GM13976 (cell line): Measurements from ENCODE around the gene FBLN2.
"Not testable (repeated sequence)": the region's sequence is repeated elsewhere in the genome, so short reads cannot be mapped to it uniquely, and the experiment has no call there.

Experiments
- DNase-seq: peaks from one replicate; pipeline ENCODE4 v3.0.0; 2012; ENCODE audit warnings: low spot score
- in situ Hi-C: fragments of 300-500 bp; cut with MboI; formaldehyde crosslinking; loops from one replicate; pipeline ENCODE4 v1.12.0; 2022; ENCODE audit warnings: low sequenced_read_pairs, mixed read lengths, inconsistent platforms; ENCODE audit not compliant: unreplicated experiment
- TF ChIP-seq, protein P1 (sequence below): IDR thresholded peaks from 2 replicates; pipeline ENCODE4 v1.5.1; 2012; ENCODE audit warnings: borderline replicate concordance, mild to moderate bottlenecking; ENCODE audit not compliant: insufficient read depth; ENCODE audit errors: extremely low read depth, missing control alignments, control extremely low read depth

The FBLN2 gene

DNA sequence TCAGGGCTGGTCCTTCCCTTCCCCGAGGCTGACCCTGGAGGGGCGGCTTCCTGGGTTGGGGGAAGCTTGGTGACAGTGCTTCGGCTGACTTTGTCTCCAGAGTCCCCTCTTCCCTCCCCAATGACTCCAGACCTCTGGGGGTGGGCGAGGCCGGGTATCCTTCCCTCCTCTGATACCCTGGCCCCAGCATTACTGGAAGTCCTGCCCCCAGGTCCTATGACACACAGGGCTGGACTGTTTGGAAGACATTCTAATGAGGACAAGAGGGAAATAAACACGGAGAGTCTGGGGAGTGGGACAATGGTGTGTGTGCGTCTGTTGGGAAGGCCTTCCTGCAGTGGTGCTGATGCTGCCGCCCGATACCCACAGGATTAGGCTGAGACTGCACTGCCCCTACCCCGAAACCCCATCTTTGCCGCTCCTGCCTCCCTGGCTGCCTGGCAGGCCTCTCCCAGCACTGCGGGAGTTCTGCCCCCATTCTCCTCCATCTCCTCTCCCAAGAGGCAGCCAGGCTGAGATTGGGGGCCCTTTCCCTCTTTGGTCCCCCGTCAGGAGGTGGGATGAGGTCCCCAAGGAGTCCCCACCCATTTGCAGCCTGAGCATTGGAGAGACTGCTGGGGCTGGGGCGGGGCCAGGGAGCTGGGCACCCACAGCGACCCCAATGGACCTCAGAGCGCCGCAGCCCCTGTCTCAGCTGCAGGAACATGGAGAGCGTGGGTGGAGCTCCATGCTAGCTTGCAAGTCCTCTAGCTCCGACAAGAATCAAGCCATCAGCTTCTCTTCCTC is 29.7 kb upstream of the FBLN2 start:
- TF ChIP-seq, protein P1, sequence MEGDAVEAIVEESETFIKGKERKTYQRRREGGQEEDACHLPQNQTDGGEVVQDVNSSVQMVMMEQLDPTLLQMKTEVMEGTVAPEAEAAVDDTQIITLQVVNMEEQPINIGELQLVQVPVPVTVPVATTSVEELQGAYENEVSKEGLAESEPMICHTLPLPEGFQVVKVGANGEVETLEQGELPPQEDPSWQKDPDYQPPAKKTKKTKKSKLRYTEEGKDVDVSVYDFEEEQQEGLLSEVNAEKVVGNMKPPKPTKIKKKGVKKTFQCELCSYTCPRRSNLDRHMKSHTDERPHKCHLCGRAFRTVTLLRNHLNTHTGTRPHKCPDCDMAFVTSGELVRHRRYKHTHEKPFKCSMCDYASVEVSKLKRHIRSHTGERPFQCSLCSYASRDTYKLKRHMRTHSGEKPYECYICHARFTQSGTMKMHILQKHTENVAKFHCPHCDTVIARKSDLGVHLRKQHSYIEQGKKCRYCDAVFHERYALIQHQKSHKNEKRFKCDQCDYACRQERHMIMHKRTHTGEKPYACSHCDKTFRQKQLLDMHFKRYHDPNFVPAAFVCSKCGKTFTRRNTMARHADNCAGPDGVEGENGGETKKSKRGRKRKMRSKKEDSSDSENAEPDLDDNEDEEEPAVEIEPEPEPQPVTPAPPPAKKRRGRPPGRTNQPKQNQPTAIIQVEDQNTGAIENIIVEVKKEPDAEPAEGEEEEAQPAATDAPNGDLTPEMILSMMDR, result no peak
- no peak for DNase-seq
- in situ Hi-C loops, result no loop called here

DNA sequence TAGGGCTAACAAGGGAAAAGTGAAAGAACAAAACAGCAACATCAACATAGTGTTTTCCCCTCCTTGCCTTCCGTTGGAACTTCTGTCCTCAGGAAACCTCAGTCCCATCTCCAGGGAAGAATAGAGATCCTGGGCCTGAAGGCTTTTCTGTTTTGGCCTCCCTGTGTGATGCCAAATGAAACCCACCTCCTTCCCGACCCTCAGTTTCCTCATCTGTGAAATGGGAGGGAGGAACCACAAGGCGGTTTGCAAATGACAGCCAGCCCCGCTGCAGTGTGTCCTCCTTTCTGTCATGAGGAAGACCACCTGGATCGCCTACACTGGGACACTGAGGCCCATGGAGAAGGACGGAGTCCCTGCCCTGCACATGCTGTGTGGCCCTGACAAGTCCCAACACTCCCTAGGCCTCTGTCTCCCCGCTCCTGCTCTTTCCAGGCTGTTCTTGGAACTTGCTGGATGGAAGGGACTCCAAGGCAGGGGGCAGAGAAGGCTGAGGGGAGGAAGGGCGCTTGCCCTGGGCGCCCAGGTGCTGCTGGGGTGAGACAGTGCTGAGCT is 28.5 kb upstream of the FBLN2 start:
- in situ Hi-C loops, result no loop called here

GRCh38 chr3:13521309-13521708 is 27.6 kb upstream of the FBLN2 start:
- in situ Hi-C loops, result no loop called here
- DNase-seq, result no peak
- TF ChIP-seq, protein P1, result no peak

More for the DNA sequence above, 28.5 kb upstream of the FBLN2 start:
- no peak for DNase-seq
- TF ChIP-seq, protein P1, result no peak

DNA sequence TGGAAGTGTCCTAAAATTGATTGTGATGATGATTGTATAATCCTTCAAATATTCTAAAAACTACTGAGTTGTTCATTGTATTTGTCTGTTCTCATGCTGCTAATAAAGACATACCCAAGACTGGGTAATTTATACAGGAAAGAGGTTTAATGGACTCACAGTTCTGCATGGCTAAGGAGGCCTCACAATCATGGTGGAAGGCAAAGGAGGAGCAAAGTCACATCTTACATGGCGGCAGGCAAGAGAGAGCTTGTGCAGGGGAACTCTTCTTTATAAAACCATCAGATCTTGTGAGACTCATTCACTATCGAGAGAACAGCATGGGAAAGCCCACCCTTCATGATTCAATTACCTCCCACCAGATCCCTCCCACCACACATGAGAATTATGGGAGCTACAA is 27.2 kb upstream of the FBLN2 start:
- in situ Hi-C loops, DNase-seq: not testable (repeated sequence)

GRCh38 chr3:13522236-13522635 is 26.7 kb upstream of the FBLN2 start:
- TF ChIP-seq, protein P1, result no peak
- no peak for DNase-seq

DNA sequence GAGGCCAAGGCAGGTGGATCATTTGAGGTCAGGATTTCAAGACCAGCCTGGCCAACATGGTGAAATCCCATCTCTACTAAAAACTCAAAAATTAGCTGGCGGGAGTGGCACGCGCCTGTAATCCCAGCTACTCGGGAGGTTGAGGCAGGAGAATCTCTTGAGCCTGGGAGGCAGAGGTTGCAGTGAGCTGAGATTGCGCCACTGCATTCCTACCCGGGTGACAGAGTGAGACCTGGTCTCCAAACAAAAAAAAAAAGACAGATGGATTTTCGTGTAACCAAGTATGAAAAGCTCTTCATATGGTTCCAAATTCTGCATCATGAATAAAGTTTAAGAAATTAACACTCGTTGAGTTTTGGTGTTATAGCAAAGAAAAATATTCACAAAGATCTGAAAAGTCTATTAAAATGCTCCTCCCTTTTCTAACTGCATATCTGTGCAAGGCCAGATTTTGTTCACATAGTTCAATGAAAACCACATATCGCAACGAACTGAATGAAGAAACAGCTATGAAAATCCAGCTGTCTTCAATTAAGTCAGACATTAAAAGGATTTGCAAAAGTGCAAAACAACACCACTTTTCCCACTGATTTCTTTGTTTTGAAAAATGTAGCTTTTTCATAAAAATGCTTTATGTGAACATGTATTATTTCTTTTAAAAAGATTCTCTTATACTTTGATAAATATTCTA is 23.8 kb upstream of the FBLN2 start:
- TF ChIP-seq, protein P1, result no peak
- in situ Hi-C loops, result no loop called here
- DNase-seq, result no peak

More at GRCh38 chr3:13522236-13522635, 26.7 kb upstream of the FBLN2 start:
- in situ Hi-C loops, result no loop called here
